GM12878 (cell line): Measurements from ENCODE around the gene LENEP. TPM values are rescaled to one million over a fixed set of nuclear protein-coding genes. Genes with fewer than 3 reads are reported as not detected.

Experiments
- ATAC-seq: fragments of 200-7000 bp; cut with Tn5 transposase; 3 replicates; pipeline ENCODE4 v1.9.1; 2020; ENCODE audit warnings: mild to moderate bottlenecking, moderate library complexity
- BruUV-seq: library from RNA; stranded (reverse); fragments of 400-500 nt; replicated peaks from 2 replicates; lab custom pipeline; 2021; lab: Mats Ljungman, UMichigan
- CTCF ChIA-PET: fragments of 300-600 bp; sonication (Branson Sonifier 250); formaldehyde crosslinking; extraction: SDS; loops from one replicate; lab custom pipeline; 2021; ENCODE audit warnings: inconsistent platforms; lab: Yijun Ruan, JAX
- POLR2A ChIA-PET: fragments of 350-600 bp; formaldehyde crosslinking; extraction: SDS; loops from one replicate; lab custom pipeline; 2021; ENCODE audit warnings: inconsistent platforms; lab: Charles Lee
- RAD21 ChIA-PET: fragments of 300-600 bp; sonication (Branson Sonifier 250); formaldehyde crosslinking; loops from one replicate; lab custom pipeline; 2023; ENCODE audit warnings: antibody characterized with exemption; ENCODE audit not compliant: unreplicated experiment; lab: Charles Lee
- SMC1A ChIA-PET: fragments of 300-600 bp; sonication (Branson Sonifier 250); formaldehyde crosslinking; loops from one replicate; lab custom pipeline; 2023; ENCODE audit not compliant: unreplicated experiment, uncharacterized antibody; lab: Charles Lee
- DNase-seq: peaks from one replicate; pipeline ENCODE4 v3.0.0-alpha.2; 2011; ENCODE audit warnings: low read depth, low spot score
- FAIRE-seq: peaks from 3 replicates; lab custom pipeline; 2011; peaks lifted over from hg19 to GRCh38; lab: Jason Lieb, UNC
- H2AFZ ChIP-seq: 2 replicates; pipeline ENCODE4 v1.6.0; 2011; ENCODE audit warnings: low read depth, low read length, control low read depth; ENCODE audit not compliant: control insufficient read depth
- H3K27ac ChIP-seq: 2 replicates; pipeline ENCODE4 v1.5.1; 2011; ENCODE audit warnings: control low read depth; ENCODE audit not compliant: control insufficient read depth, insufficient read depth
- H3K27me3 ChIP-seq, 2 experiments: replicated peaks in 1 of 2; 2 replicates each; pipeline versions ENCODE4 v1.6.0 to v1.6.1; 2011; ENCODE audit warnings: low read length in 1 of 2; ENCODE audit not compliant: control insufficient read depth in 2 of 2, insufficient read depth in 2 of 2
- H3K36me3 ChIP-seq, 2 experiments: 2 replicates each; pipeline ENCODE4 v1.5.1; 2011; ENCODE audit warnings: low read length in 1 of 2; ENCODE audit not compliant: control insufficient read depth in 2 of 2, insufficient read depth in 2 of 2
- H3K4me1 ChIP-seq: 2 replicates; pipeline ENCODE4 v1.6.1; 2011; ENCODE audit warnings: mild to moderate bottlenecking, low read length, moderate library complexity, mixed read lengths; ENCODE audit not compliant: control insufficient read depth, insufficient read depth
- H3K4me2 ChIP-seq: 2 replicates; pipeline ENCODE4 v1.6.0; 2011; ENCODE audit warnings: control low read depth; ENCODE audit not compliant: control insufficient read depth, insufficient read depth
- H3K4me3 ChIP-seq: fragments of 200-600 bp; sonication (generic); 2 replicates; pipeline ENCODE4 v1.5.1; 2016
- H3K79me2 ChIP-seq: 2 replicates; pipeline ENCODE4 v1.6.0; 2011; ENCODE audit warnings: low read length; ENCODE audit not compliant: control insufficient read depth, insufficient read depth
- H3K9ac ChIP-seq: 2 replicates; pipeline ENCODE4 v1.8.0; 2011; ENCODE audit warnings: low read length, control low read depth, mixed read lengths; ENCODE audit not compliant: control insufficient read depth, insufficient read depth
- H3K9me3 ChIP-seq: replicated peaks from 3 replicates; pipeline ENCODE4 v1.5.1; 2011; ENCODE audit warnings: mild to moderate bottlenecking, low read length; ENCODE audit not compliant: control insufficient read depth, insufficient read depth
- H4K20me1 ChIP-seq: 2 replicates; pipeline ENCODE4 v1.6.0; 2011; ENCODE audit not compliant: control insufficient read depth, insufficient read depth
- BCLAF1 ChIP-seq: fragments of 450-650 bp; IDR thresholded peaks from 2 replicates; pipeline ENCODE4 v1.6.1; 2017; ENCODE audit warnings: antibody characterized with exemption, mild to moderate bottlenecking, moderate library complexity
- E2F4 ChIP-seq: IDR thresholded peaks from 2 replicates; pipeline ENCODE4 v1.6.1; 2012; ENCODE audit warnings: low read depth, low read length, improper control_type of control experiment
- ESRRA ChIP-seq: IDR thresholded peaks from 2 replicates; pipeline ENCODE4 v1.6.1; 2012; ENCODE audit warnings: mild to moderate bottlenecking, low read length, improper control_type of control experiment
- FOXM1 ChIP-seq: IDR thresholded peaks from 2 replicates; pipeline ENCODE4 v1.6.1; 2012; ENCODE audit warnings: low read depth, mild to moderate bottlenecking, inconsistent platforms, low read length, moderate library complexity
- GATAD2B ChIP-seq: fragments of 450-650 bp; conservative IDR thresholded peaks from 2 replicates; pipeline ENCODE4 v1.6.1; 2017; ENCODE audit warnings: low read depth, mild to moderate bottlenecking, moderate library complexity
- IKZF2 ChIP-seq, 2 experiments: fragments of 450-650 bp; IDR thresholded peaks; 2 replicates each; pipeline ENCODE4 v1.6.1; 2017; ENCODE audit warnings: mild to moderate bottlenecking in 2 of 2, moderate library complexity in 2 of 2
- KDM1A ChIP-seq: fragments of 200-600 bp; sonication (generic); IDR thresholded peaks from 2 replicates; pipeline ENCODE4 v1.6.1; 2016; ENCODE audit warnings: borderline replicate concordance
- NFYB ChIP-seq: IDR thresholded peaks from 2 replicates; pipeline ENCODE4 v1.6.1; 2011; ENCODE audit warnings: low read depth, mild to moderate bottlenecking, low read length, improper control_type of control experiment, moderate library complexity; ENCODE audit not compliant: insufficient read depth
- PBX3 ChIP-seq: IDR thresholded peaks from 2 replicates; pipeline ENCODE4 v1.6.1; 2011; ENCODE audit warnings: mild to moderate bottlenecking, low read depth, low read length, moderate library complexity; ENCODE audit not compliant: insufficient replicate concordance
- RB1 ChIP-seq: fragments of 450-650 bp; formaldehyde crosslinking; IDR thresholded peaks from 2 replicates; pipeline ENCODE4 v1.6.1; 2017; ENCODE audit warnings: mild to moderate bottlenecking, borderline replicate concordance
- RUNX3 ChIP-seq: IDR thresholded peaks from 2 replicates; pipeline ENCODE4 v1.6.1; 2012; ENCODE audit warnings: low read length, inconsistent platforms
- SPI1 ChIP-seq: IDR thresholded peaks from 2 replicates; pipeline ENCODE4 v1.6.1; 2011; ENCODE audit warnings: low read depth, mild to moderate bottlenecking, low read length, moderate library complexity, borderline replicate concordance; ENCODE audit not compliant: insufficient read depth
- TCF7 ChIP-seq: IDR thresholded peaks from 2 replicates; pipeline ENCODE4 v1.6.1; 2014; ENCODE audit warnings: antibody characterized with exemption, borderline replicate concordance
- USF2 ChIP-seq: IDR thresholded peaks from 2 replicates; pipeline ENCODE4 v1.6.1; 2011; ENCODE audit warnings: low read depth, low read length, improper control_type of control experiment, borderline replicate concordance
- ZSCAN29 ChIP-seq: fragments of 450-650 bp; IDR thresholded peaks from 2 replicates; pipeline ENCODE4 v1.6.1; 2017; ENCODE audit warnings: mild to moderate bottlenecking, moderate library complexity
- WGBS: methylation state at CpG from one replicate; pipeline ENCODE4 v1.1.6; 2016; ENCODE audit warnings: low lambda C conversion rate; ENCODE audit not compliant: insufficient replicate concordance, insufficient coverage; ENCODE audit errors: missing lambda C conversion rate; 5-methylcytosine and 5-hydroxymethylcytosine counted together
- in situ Hi-C: fragments of 300-500 bp; cut with MboI; formaldehyde crosslinking; loops from 9 replicates; pipeline ENCODE4 v1.14.3; 2018; ENCODE audit warnings: mixed read lengths
- intact Hi-C: fragments of 100-400 bp; cut with micrococcal nuclease; formaldehyde crosslinking; loops from one replicate; pipeline ENCODE4 v1.14.2; 2022; ENCODE audit not compliant: unreplicated experiment
- polyA plus RNA-seq, 11 experiments: library from polyadenylated mRNA; depleted of rRNA in 4 of 11; unstranded in 6 of 11; stranded (reverse) in 5 of 11; fragments of >200 nt; fragmentation: Nextera tagmentation in 4 of 11; fragmentation: Illumina TruSeq in 1 of 11; extraction: Ambion mirVana in 4 of 11; extraction: Trizol in 1 of 11; gene quantifications; 1 replicate in 1 of 11; 2 replicates in 10 of 11; pipeline versions ENCODE4 v1.2.1 to v1.2.3, GENCODE V29; 2011 to 2016; ENCODE audit warnings: inconsistent platforms in 2 of 11, missing spikeins in 2 of 11, low read depth in 1 of 11
- total RNA-seq, 4 experiments: library from RNA; depleted of rRNA in 3 of 4; stranded (reverse); fragments of >200 nt in 3 of 4; fragmentation: Illumina TruSeq in 1 of 4; extraction: Trizol in 1 of 4; gene quantifications; 2 replicates each; pipeline versions ENCODE4 v1.2.1 to v1.2.3, GENCODE V29; 2013 to 2021

LENEP gene
- total and polyA plus RNA-seq, 10 of the 15 experiments (the other 5 are each of a cell fraction or from before 2014, with no cell fraction given): 0.27 to 1.1 (median 0.64) TPM; not detected in 7

- Histone ChIP-seq H3K4me3 (no peak overlapping the region), H3K4me2 (no peak overlapping the region), H3K4me1 (peaks cover 42% of the 10 kb centered on the region), H4K20me1 (no peaks in the 10 kb centered on the region), H3K36me3 (peaks cover 0 to 22% of the 10 kb centered on the region in 2 experiments; a peak in 3 of 4 replicates), H2AFZ (no peak overlapping the region), H3K79me2 (peaks cover 9% of the 10 kb centered on the region), H3K9ac (no peak overlapping the region), H3K27ac (no peak overlapping the region), H3K9me3 (no peaks in the 10 kb centered on the region), H3K27me3 (no peaks in the 10 kb centered on the region)
- ATAC-seq (no peak), FAIRE-seq (no peak), DNase-seq (no peak)
- POLR2A ChIA-PET: interaction anchor here (0.7 to 0.8 kb wide), 2 partner anchors 14 to 50 kb away, joined by 3 read pairs; no protein-coding TSS in a partner anchor
- SMC1A ChIA-PET: interaction anchor here (1.2 kb wide), 1 partner anchor 9 kb away, joined by 3 read pairs; no protein-coding TSS in a partner anchor
- whole genome bisulfite sequencing: 79% methylated on average over 3 of the region's 3 CpGs
- BruUV-seq: no TSS peak
- intact Hi-C loops: no loop called here
- RAD21 ChIA-PET: interaction anchor here (1.1 kb wide), 1 partner anchor 14 kb away, joined by 5 read pairs; no protein-coding TSS in a partner anchor
- in situ Hi-C loops: no loop called here
- CTCF ChIA-PET: interaction anchor here (1.1 to 1.4 kb wide), 3 partner anchors 15 to 49 kb away, joined by 3 to 6 read pairs (median 4); no protein-coding TSS in a partner anchor
- TF ChIP-seq PBX3 (no peak), ZSCAN29 (no peak), GATAD2B (no peak), KDM1A (no peak), NFYB (no peak), USF2 (no peak), FOXM1 (no peak), IKZF2 (IDR thresholded peaks at IDR 0.05) (no peak), ESRRA (no peak), RUNX3 (no peak), TCF7 (no peak), RB1 (no peak), E2F4 (no peak), SPI1 (no peak), BCLAF1 (no peak)
These were observed 19.6 kb downstream of the LENEP start for GRCh38 chr1:155012776-155013602.
